ENCODE measurements around the gene HIBADH.

- TF ChIP-seq ZNF398 (tag by site-specific recombination; IDR thresholded peaks at IDR 0.05) (no peak), ZNF558 (tag by site-specific recombination; IDR thresholded peaks at IDR 0.05) (no peak), ZFP41 (tag by site-specific recombination; IDR thresholded peaks at IDR 0.05; ENCODE audit: borderline replicate concordance) (no peak), CTCF (tag by site-specific recombination; IDR thresholded peaks at IDR 0.05) (no peak), TCF7L2 (IDR thresholded peaks at IDR 0.05; ENCODE audit: borderline replicate concordance, low read depth, low read length) (no peak), TRIM28 (IDR thresholded peaks at IDR 0.05; ENCODE audit: borderline replicate concordance, low read length) (no peak), ZNF580 (tag by site-specific recombination; IDR thresholded peaks at IDR 0.05) (no peak), ZNF266 (tag by site-specific recombination; IDR thresholded peaks at IDR 0.05; ENCODE audit: low read depth) (no peak), ZNF302 (tag by site-specific recombination; IDR thresholded peaks at IDR 0.05; ENCODE audit: low read depth) (no peak), ZNF280D (tag by site-specific recombination; IDR thresholded peaks at IDR 0.05) (no peak), ZNF133 (tag by site-specific recombination; IDR thresholded peaks at IDR 0.05) (no peak), ZNF23 (tag by site-specific recombination; IDR thresholded peaks at IDR 0.05; ENCODE audit: borderline replicate concordance) (no peak), ZNF529 (tag by site-specific recombination; IDR thresholded peaks at IDR 0.05; ENCODE audit: insufficient replicate concordance) (no peak)
Measured at GRCh38 chr7:27564881-27565482, 97.7 kb downstream of the HIBADH start.

Measured in HEK293 (cell line).